ENCODE data around the gene STXBP3.

STXBP3 gene

DNA sequence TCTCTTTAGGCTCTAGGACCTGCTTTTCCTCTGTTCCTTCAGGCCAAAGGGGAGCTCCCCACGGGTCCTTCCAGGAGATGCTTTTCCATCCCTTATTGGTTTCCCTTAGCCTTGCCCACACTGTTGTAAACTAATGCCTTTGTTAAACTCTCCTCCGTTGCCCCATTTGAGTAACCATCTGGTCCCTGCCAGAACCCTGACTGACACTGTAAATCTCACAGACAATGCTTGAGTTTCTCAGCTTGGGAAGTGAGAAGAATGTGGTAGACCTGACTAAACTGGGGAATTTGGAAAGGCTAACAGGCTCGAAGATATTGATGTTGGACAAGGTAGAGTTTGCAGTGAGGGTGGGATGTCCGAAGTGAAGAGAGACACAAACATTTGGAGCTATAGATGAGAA is 99.0 kb downstream of the STXBP3 start:
- no peak for DNase-seq (ENCODE audit: low spot score)

DNA sequence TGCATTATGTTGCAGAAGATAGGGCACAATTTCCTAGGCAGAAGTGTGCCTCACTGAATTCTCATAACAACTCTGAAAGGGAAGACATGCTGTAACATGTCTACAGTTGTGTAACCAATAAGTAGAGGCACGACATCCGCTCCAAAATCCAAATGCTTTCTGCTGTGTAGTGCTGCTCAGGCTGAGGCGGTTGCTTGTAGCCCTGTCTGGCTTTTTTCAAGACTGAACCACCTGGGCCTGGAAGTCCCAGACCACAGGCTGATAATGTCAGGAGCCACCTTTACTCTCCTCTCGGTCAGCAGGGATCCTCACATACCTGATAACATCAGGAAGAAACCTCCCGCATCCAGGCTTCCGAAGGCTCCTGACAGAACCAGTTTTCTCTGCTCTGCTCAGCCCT is 99.5 kb downstream of the STXBP3 start:
- DNase-seq (ENCODE audit: low spot score) = no peak

DNA sequence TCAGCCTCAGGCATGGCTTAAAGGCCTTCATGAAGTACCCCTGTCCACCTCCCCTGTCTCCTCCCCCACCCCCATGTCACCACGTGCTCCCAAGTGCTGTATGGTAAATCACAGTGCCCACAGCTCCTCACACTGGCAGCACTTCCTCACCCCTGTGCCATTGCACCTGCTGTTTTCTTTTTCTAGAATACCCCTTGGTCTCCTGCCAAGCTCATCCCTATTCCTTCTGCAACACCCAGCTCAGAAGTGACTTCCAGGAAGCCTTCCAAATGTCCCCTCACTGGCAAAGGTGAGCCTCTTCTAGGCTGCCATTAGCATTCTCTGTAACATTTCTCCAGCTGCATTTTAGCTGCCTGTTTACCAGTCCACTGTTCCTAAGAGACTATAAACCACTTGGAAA is 101.0 kb downstream of the STXBP3 start:
- DNase-seq (ENCODE audit: low spot score) = peak; percentile 16

DNA sequence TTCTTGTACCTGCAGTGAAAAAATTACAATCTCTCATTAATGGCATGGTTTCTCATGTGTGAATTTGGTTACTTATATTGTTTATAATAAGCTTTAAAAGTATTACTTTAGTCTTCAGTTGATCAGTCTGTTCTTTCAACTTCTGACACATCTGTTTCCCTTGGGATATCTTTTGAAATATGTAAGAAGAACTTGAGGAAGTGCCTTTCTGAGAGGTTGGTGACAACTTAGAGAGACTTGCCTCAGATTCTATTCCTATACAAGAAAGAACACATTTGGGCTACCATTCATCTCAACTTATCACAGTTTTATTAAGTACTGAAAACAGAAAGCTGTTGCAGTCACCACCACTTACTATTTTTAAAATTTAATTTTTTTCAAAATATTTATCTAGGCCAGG is 102.3 kb downstream of the STXBP3 start:
- DNase-seq (ENCODE audit: low spot score) = no peak

DNA sequence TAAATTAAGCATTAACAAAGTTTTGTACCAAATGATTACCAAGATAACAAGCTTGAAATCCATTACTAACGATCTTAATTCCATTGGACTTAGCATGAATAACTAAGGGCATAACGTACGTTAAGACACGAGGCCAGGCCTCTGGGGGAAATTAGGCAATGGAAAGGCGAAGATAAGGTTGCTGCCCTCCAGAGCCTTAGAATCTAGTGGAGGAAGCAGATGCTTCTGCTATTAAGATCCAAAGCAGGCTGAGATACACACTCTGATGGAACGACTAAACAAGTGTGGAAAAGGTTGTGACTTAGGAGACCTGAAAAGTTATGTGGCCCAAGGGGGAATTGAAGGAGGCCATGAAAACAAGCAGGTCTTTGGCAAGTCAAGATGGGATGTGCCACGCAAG is 104.5 kb downstream of the STXBP3 start:
- no peak for DNase-seq (ENCODE audit: low spot score)

DNA sequence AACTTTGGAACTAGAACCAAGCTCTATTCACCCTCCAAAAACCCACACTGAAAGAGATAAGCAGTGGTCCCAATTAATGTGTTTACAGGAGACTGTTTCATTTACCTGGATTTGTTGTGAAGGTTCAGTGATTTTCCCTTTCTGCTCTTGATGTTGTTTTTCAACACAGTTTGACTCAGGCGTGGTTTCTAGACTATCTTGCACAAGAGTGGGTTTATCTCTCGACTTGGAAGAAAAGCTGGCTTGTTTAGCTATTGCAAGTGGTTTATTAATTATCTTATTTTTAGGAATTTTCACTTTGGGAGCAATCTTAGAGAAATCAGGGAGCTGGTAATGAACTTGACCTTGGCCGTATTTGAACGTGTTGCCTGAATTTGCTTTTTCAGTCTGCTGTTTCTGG is 105.1 kb downstream of the STXBP3 start:
- DNase-seq (ENCODE audit: low spot score) = no peak

DNA sequence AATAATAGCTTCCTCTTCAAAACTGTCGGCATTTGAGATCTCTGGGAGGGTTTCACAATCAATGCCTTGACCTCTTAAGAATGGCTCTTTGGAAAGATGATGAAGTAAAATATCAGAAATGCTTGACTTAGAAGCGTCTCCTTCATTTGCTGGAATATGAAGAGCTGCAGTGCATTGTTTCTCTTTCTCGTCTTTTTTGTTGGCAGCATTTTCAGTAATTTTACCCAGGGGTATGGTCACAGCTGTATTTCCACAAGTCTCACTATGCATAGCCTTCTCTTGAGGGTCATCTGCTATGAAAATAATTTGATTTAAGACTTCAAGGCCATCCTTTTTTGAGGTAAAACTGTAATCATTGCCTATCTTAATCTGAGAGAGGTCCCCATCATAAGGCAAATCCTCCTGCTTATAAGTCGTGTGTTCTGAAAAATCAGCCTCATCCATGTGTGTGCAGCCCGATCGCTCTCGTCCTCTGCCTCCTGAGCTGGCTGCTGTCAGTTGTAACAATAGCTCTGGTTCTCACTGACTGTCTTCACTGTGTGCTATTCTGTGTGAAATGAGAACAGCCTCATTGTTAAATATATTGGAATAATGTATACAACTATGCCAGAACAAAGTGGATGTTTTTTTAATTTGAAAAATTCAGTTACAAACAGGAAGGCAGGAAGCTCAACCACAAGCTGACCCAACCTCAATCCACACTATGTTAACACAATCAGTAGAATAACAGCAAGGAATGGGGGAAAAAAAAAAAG is 105.9 kb downstream of the STXBP3 start:
- DNase-seq (ENCODE audit: low spot score) = peak; percentile 79

DNA sequence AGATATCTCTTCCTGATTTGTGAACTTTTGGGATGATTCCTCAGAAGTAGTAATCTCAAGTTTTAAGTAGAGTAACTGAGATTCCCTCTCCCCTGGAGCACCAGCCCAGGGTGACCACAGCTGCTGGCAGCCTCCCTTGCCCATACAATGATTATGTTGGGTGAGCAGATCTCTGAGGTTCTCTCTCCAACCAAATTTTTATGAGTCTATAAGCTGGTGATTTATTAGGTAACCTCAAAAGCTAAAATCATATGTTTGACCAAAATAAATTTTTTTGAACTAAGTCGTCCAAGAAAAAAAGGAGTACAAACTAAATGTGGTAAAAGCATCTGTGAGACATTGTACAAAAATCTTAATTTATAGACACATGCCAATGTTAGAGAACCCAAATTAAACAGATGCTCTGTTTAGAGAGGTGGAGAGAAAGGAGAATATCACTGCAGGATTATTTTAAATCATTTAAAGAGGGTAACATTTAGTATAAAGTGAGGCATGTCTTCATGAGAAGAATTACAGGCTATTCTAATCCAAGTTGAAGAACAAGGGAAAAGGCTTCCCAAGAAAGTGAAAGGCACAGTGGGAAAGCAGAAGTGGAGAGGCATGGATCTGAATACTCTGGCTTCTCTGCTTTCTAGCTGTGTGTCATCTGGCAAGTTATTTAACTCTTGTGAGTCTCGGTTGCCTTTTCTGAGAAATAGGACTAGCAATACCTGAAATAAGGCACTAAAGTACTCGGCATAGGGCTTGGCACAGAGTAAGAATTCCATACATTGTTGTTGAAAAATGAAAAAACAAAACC is 107.9 kb downstream of the STXBP3 start:
- DNase-seq (ENCODE audit: low spot score) = no peak

DNA sequence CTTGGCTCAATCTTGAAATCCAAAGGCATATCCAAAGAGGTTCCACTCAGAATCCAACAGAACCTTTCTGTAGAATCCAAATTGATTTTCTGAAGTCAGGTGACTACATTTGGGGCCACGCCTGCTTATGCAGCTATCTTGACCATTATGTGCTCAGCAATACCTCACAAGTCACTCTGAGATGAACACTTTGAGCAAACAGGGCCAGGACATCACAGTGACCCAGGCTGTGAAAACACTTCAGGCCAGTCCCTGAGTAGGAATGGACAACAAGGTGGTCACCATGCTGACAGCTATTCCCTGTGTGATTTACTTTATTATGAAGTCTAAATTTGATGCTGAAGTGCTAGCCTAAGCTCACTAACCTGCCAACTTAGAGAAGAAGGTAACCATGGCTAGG is 110.5 kb downstream of the STXBP3 start, which contains the start of gene AKNAD1:
Gene AKNAD1 (minus strand): TSS at position 101 of the 400 bp plus-strand sequence. CDS start 4,430 bp downstream, outside the sequence.
- no peak for DNase-seq (ENCODE audit: low spot score)

DNA sequence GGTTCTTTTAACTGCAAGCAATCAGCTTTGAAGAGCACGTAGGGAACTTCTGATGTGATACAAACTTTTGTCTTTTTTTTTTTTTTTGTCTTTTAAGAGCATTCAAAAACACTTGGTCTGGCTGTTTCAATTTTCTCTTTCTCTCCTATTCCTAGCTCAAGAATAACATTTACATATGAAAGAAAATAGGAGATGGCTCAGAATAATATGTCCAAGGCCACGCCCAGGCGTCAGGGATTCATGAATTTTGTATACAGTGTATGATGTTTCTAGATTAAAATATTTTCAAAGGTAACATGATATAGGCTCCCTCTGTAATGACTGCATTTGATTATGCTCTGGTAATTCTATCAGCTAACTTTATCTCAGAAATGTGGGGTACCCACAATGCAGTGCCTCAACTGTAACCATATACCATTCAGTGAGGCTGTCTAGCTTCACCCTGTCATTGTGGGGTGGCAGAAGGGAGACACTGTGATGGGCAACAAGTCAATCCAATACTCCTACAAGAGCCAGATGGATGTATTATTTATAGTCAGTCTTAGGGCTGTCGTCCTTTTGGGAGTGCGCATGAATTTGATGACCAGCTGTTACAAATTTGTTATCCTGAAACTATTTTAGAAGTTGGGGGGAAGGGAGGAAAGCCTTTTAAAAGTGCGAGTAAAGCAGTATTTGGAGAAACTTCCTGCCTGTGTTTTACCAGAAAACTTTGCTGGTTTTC is 111.9 kb downstream of the STXBP3 start:
- no peak for DNase-seq (ENCODE audit: low spot score)

All from globus pallidus (tissue), 1 donor.